NCI-H2107 (cell line): ENCODE results near the gene ARGLU1.

Experiments used
- DNase-seq: peaks from one replicate; lab custom pipeline; 2025; lab: John Stamatoyannopoulos, UW

The ARGLU1 gene

GRCh38 chr13:106499113-106499512, 68.8 kb downstream of the ARGLU1 start:
- DNase-seq: no peak

DNA sequence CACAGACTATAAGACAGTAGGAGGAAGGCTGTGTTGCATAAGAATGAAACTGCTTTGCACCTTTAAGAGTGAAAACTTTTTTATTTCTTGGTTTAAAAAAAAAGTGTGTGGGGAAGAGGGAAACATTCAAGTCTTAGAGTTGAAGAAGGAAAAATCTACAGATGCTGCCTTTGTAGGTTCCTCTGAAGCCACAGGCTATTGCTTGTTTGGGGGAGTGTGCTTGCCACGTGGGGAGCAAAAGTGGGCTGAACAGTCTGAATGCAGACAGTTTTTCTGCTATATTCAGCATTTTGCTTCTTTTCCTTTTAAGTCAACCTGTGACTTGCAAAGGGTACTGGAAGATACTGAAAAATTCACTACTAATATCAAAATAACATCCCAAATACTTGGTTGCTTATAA, 69.4 kb downstream of the ARGLU1 start:
- no peak for DNase-seq

- DNase-seq: no peak
These were observed 69.8 kb downstream of the ARGLU1 start for GRCh38 chr13:106498158-106498557.

DNA sequence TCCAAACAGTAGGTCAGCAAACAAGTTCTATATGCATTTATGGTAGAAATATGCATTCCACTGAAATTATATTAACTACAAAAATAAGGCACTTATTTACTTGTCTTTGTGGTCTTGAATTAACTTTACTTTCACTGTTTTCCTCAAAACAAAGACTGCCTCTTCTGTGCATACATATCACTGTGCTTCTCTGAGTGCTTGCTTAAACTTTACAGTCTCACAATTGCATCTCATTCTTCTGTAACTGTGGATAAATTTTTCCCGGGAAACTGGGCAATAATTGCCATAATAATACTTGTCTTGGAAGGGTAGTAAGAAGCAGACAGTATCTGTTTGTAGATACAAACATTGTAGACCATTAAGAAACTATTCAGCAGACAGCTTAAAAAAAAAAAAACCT, 70.9 kb downstream of the ARGLU1 start:
- no peak for DNase-seq

GRCh38 chr13:106496072-106496997, 71.6 kb downstream of the ARGLU1 start:
- DNase-seq: no peak

- DNase-seq: no peak
These were observed 73.0 kb downstream of the ARGLU1 start for GRCh38 chr13:106494936-106495335.

- no peak for DNase-seq
These were observed 73.4 kb downstream of the ARGLU1 start for GRCh38 chr13:106494506-106494905.

- no peak for DNase-seq
These were observed 74.3 kb downstream of the ARGLU1 start for GRCh38 chr13:106493533-106494220.

- no peak for DNase-seq
These were observed 75.1 kb downstream of the ARGLU1 start for GRCh38 chr13:106492588-106493475.

DNA sequence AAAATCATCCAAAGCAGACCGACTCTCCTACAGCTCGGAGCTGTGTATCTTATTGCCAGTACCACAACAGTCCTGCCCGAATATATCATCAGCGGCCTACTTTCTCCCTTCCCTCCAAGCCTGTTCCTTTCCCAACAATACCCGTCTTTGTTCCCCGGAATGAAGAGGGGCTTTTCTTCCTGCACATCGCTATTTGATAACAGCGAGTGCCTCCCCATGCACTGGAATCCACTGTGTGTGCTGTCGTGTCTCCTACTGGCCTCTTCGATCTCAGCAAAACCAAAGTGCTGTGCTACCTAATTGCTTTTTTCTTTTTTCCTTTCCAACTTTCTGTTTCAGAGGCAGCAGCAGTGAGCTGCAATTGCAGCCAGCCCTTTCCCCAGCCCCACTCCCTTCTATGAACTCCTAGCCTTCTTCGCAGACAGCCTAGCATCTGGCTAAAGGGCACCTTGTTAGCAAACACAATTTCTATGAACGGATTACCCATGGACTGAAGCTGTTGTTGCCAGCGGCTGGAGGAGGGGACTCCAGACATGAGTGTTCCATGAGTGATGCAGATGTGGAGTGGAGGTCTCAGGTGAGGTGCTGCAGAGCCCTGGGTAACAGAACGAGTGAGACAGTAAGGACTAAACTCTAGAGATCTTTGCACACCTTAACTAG, 75.9 kb downstream of the ARGLU1 start:
- DNase-seq: no peak
